Kidney (tissue), 14 donors: ENCODE results near the gene WDR13. TPM values are rescaled to one million over a fixed set of nuclear protein-coding genes. Genes with fewer than 3 reads are reported as not detected.
A peak's percentile ranks its signal among the peaks of the same experiment; 100 is the strongest.

Experiments
- DNase-seq, 5 donors: peaks; one replicate each; pipeline ENCODE4 v3.0.0-alpha.2; 2013 to 2020
- FAIRE-seq: peaks from 2 replicates; lab custom pipeline; 2012; peaks lifted over from hg19 to GRCh38; lab: Jason Lieb, UNC
- H3K27ac ChIP-seq, 2 donors: one replicate each; pipeline ENCODE4 v1.7.0; 2013; ENCODE audit warnings: low read depth in 2 of 2, low read length in 2 of 2, inconsistent platforms in 1 of 2
- H3K27me3 ChIP-seq: one replicate; pipeline ENCODE4 v1.7.1; 2013; ENCODE audit warnings: low read length, inconsistent platforms; ENCODE audit not compliant: control insufficient read depth, insufficient read depth
- H3K36me3 ChIP-seq, 3 donors: one replicate each; pipeline versions ENCODE4 v1.7.0 to v1.7.1; 2013; ENCODE audit warnings: low read length in 3 of 3, control low read depth in 1 of 3, inconsistent platforms in 1 of 3; ENCODE audit not compliant: insufficient read depth in 3 of 3, control insufficient read depth in 2 of 3
- H3K4me1 ChIP-seq, 3 donors: one replicate each; pipeline versions ENCODE4 v1.7.0 to v1.7.1; 2013; ENCODE audit warnings: low read length in 3 of 3, inconsistent platforms in 1 of 3, low read depth in 1 of 3; ENCODE audit not compliant: control insufficient read depth in 2 of 3, insufficient read depth in 2 of 3
- H3K4me3 ChIP-seq, 3 donors: one replicate each; pipeline versions ENCODE4 v1.7.0 to v1.8.1; 2013; ENCODE audit warnings: low read length in 3 of 3, control low read depth in 1 of 3, inconsistent platforms in 1 of 3
- H3K9ac ChIP-seq, 3 donors: one replicate each; pipeline versions ENCODE4 v1.7.0 to v1.7.1; 2013; ENCODE audit warnings: low read length in 3 of 3, control low read depth in 1 of 3, inconsistent platforms in 1 of 3
- H3K9me3 ChIP-seq, 3 donors: one replicate each; pipeline versions ENCODE4 v1.7.0 to v1.7.1; 2013; ENCODE audit warnings: low read length in 3 of 3, control low read depth in 1 of 3, inconsistent platforms in 1 of 3; ENCODE audit not compliant: control insufficient read depth in 2 of 3, insufficient read depth in 1 of 3
- CTCF ChIP-seq: IDR thresholded peaks from 3 replicates; pipeline ENCODE4 v1.5.1; 2012; ENCODE audit warnings: mild to moderate bottlenecking, moderate library complexity, borderline replicate concordance; ENCODE audit not compliant: insufficient read depth; ENCODE audit errors: extremely low read depth
- intact Hi-C: fragments of 100-400 bp; cut with DNase I; formaldehyde crosslinking; loops from one replicate; pipeline ENCODE4 v1.11.1; 2022
- polyA plus RNA-seq: library from polyadenylated mRNA; stranded (reverse); fragments of 350-450 nt; fragmentation: Illumina TruSeq; extraction: RNeasy Lipid Tissue Mini Kit (QIAGEN cat#74804); gene quantifications from one replicate; pipeline ENCODE4 v1.2.3, GENCODE V29; 2014; ENCODE audit warnings: low read depth, low replicate concordance; ENCODE audit not compliant: insufficient read depth
- total RNA-seq: library from RNA; stranded (reverse); fragmentation: NEBNext Ultra II Directional; extraction: Animal tissue kit (Norgen Biotek cat#: 25700); gene quantifications from one replicate; pipeline ENCODE4 v1.2.1, GENCODE V29; 2021
- donor health status: control.
- donor health status: control.
- donor health status: control.
- donor health status: control.
- donor health status: control.
- donor health status: DM: yes; HTN: yes; CAD: no.
- donor health status: Normal renal cell carcinoma (clear cell type).

Gene WDR13
- total and polyA plus RNA-seq, 2 donors from 2014 or later: 177 to 201 TPM

- FAIRE-seq (no peak), DNase-seq (peak in 1 of 5 donors; percentile 48)
- H3K9me3 ChIP-seq: no peaks in the 10 kb centered on the region
- TF ChIP-seq CTCF: no peak
- H3K27me3 ChIP-seq: no peaks in the 10 kb centered on the region
- H3K27ac ChIP-seq: peak overlapping the region; percentile 51 to 80
- intact Hi-C loops: no loop called here
- H3K4me3 ChIP-seq: peak overlapping the region in 2 of 3 donors; percentile 39 to 52
- H3K4me1 ChIP-seq: no peaks in the 10 kb centered on the region
- H3K36me3 ChIP-seq: no peaks in the 10 kb centered on the region
- H3K9ac ChIP-seq: peak overlapping the region in 1 of 3 donors; percentile 71
These were observed 7.7 kb upstream of the WDR13 start for GRCh38 chrX:48589482-48590162.

GRCh38 chrX:48590203-48591103 is 6.8 kb upstream of the WDR13 start:
- peak in 1 of 5 donors; percentile 49 for DNase-seq
- Histone ChIP-seq H3K27me3 (no peaks in the 10 kb centered on the region), H3K9me3 (no peaks in the 10 kb centered on the region), H3K4me1 (no peaks in the 10 kb centered on the region), H3K4me3 (peak overlapping the region in 2 of 3 donors; percentile 39 to 52), H3K36me3 (no peaks in the 10 kb centered on the region), H3K27ac (peak overlapping the region; percentile 32 to 80), H3K9ac (peak overlapping the region in 1 of 3 donors; percentile 71)
- FAIRE-seq: no peak
- intact Hi-C loops: no loop called here
- no peak for TF ChIP-seq CTCF

GRCh38 chrX:48591255-48591791 is 6.0 kb upstream of the WDR13 start:
- Histone ChIP-seq H3K27me3 (no peaks in the 10 kb centered on the region), H3K9me3 (no peaks in the 10 kb centered on the region), H3K27ac (peak overlapping the region in 1 of 2 donors; percentile 65), H3K9ac (no peak overlapping the region), H3K4me1 (no peaks in the 10 kb centered on the region), H3K36me3 (no peaks in the 10 kb centered on the region), H3K4me3 (peak overlapping the region in 1 of 3 donors; percentile 24)
- DNase-seq: peak in 1 of 5 donors; percentile 65
- TF ChIP-seq CTCF: no peak
- no peak for FAIRE-seq
- intact Hi-C loops: no loop called here
